HCT116 (cell line): ENCODE measurements around the gene UBE3B. TPM values are rescaled to one million over a fixed set of nuclear protein-coding genes. Genes with fewer than 3 reads are reported as not detected.

ENCODE experiments used
- ATAC-seq: fragments of 200-7000 bp; cut with Tn5 transposase; 2 replicates; pipeline ENCODE4 v1.9.1; 2020; ENCODE audit warnings: mild to moderate bottlenecking, moderate library complexity
- BruUV-seq: library from RNA; stranded (reverse); fragments of 400-500 nt; replicated peaks from 2 replicates; lab custom pipeline; 2021; lab: Mats Ljungman, UMichigan
- CTCF ChIA-PET: fragments of 300-600 bp; sonication (Branson Sonifier 250); formaldehyde crosslinking; loops from one replicate; lab custom pipeline; 2021; ENCODE audit warnings: antibody characterized with exemption; lab: Charles Lee
- POLR2A ChIA-PET: fragments of 300-600, 350-600 bp; sonication (Branson Sonifier 250); formaldehyde crosslinking; loops from one replicate; lab custom pipeline; 2021; ENCODE audit warnings: antibody characterized with exemption; lab: Charles Lee
- RAD21 ChIA-PET, 2 experiments: fragments of 300-600 bp; sonication (Branson Sonifier 250); formaldehyde crosslinking; loops; one replicate each; lab custom pipeline; 2023; ENCODE audit warnings: low total read pairs in 2 of 2; ENCODE audit not compliant: uncharacterized antibody in 2 of 2, unreplicated experiment in 2 of 2, low non-redundant PET in 1 of 2; lab: Charles Lee
- DNase-seq: peaks from one replicate; pipeline ENCODE4 v3.0.0-alpha.2; 2010; ENCODE audit warnings: low read depth, low spot score
- H2AFZ ChIP-seq: fragments of 200-600 bp; shearing (Covaris generic), sonication (generic); 2 replicates; pipeline ENCODE4 v1.6.1; 2017; ENCODE audit warnings: low read depth, mixed run types, mixed read lengths, antibody characterized with exemption, low read length; ENCODE audit not compliant: poor library complexity, severe bottlenecking
- H3K27ac ChIP-seq: 2 replicates; pipeline ENCODE4 v1.5.1; 2012; ENCODE audit warnings: low read depth, low read length
- H3K27me3 ChIP-seq: fragments of 200-600 bp; sonication (generic); 2 replicates; pipeline ENCODE4 v1.6.1; 2016; ENCODE audit warnings: mixed run types, low read length, mixed read lengths; ENCODE audit not compliant: insufficient read depth
- H3K36me3 ChIP-seq, 2 experiments: fragments of 200-500 bp in 1 of 2; fragments of 200-600 bp in 1 of 2; sonication (Bioruptor generic) in 1 of 2; sonication (generic) in 1 of 2; 2 replicates each; pipeline versions ENCODE4 v1.5.1 to v1.6.1; 2014 to 2016; ENCODE audit warnings: low read length in 2 of 2, inconsistent platforms in 1 of 2, mixed read lengths in 1 of 2, mixed run types in 1 of 2; ENCODE audit not compliant: insufficient read depth in 2 of 2, control insufficient read depth in 1 of 2
- H3K4me1 ChIP-seq, 2 experiments: fragments of 200-600 bp in 1 of 2; sonication (generic) in 1 of 2; 2 replicates each; pipeline versions ENCODE4 v1.5.1 to v1.6.1; 2012 to 2017; ENCODE audit warnings: low read length in 2 of 2, inconsistent platforms in 1 of 2, mild to moderate bottlenecking in 1 of 2, mixed read lengths in 1 of 2, mixed run types in 1 of 2, moderate library complexity in 1 of 2; ENCODE audit not compliant: insufficient read depth in 2 of 2, control insufficient read depth in 1 of 2
- H3K4me2 ChIP-seq: fragments of 200-600 bp; sonication (generic); 2 replicates; pipeline ENCODE4 v1.6.1; 2017; ENCODE audit warnings: mixed run types, low read length, mixed read lengths
- H3K4me3 ChIP-seq, 2 experiments: fragments of 200-600 bp in 1 of 2; sonication (generic) in 1 of 2; replicated peaks in 1 of 2; 2 replicates each; pipeline ENCODE4 v1.5.1; 2011 to 2016; ENCODE audit warnings: low read length in 2 of 2, control low read depth in 1 of 2, low read depth in 1 of 2, mild to moderate bottlenecking in 1 of 2, mixed read lengths in 1 of 2, mixed run types in 1 of 2
- H3K79me2 ChIP-seq: fragments of 200-600 bp; sonication (generic); 2 replicates; pipeline ENCODE4 v1.6.1; 2017; ENCODE audit warnings: mild to moderate bottlenecking, mixed run types, low read length, moderate library complexity, mixed read lengths; ENCODE audit not compliant: insufficient read depth
- H3K9ac ChIP-seq: fragments of 200-600 bp; sonication (generic); 2 replicates; pipeline ENCODE4 v1.6.1; 2016; ENCODE audit warnings: low read length, mixed read lengths
- H3K9me2 ChIP-seq: fragments of 200-600 bp; sonication (generic), shearing (Covaris generic); 2 replicates; pipeline ENCODE4 v1.6.1; 2017; ENCODE audit warnings: mixed run types, mild to moderate bottlenecking, moderate library complexity; ENCODE audit not compliant: insufficient read depth
- H3K9me3 ChIP-seq, 2 experiments: fragments of 200-500 bp in 1 of 2; fragments of 200-600 bp in 1 of 2; sonication (Bioruptor generic) in 1 of 2; sonication (generic) in 1 of 2; 2 replicates each; pipeline ENCODE4 v1.6.1; 2014 to 2017; ENCODE audit warnings: low read length in 2 of 2, mixed read lengths in 2 of 2, inconsistent platforms in 1 of 2, low read depth in 1 of 2, mild to moderate bottlenecking in 1 of 2, mixed run types in 1 of 2, moderate library complexity in 1 of 2; ENCODE audit not compliant: control insufficient read depth in 1 of 2, insufficient read depth in 1 of 2
- H4K20me1 ChIP-seq: fragments of 200-600 bp; sonication (generic), shearing (Covaris generic); 2 replicates; pipeline ENCODE4 v1.6.1; 2017; ENCODE audit warnings: mixed run types, mild to moderate bottlenecking, moderate library complexity; ENCODE audit not compliant: insufficient read depth
- CBX3 ChIP-seq: IDR thresholded peaks from 2 replicates; pipeline ENCODE4 v1.6.1; 2012; ENCODE audit warnings: low read depth
- EZH2 ChIP-seq: fragments of 200-600 bp; sonication (generic); IDR thresholded peaks from 2 replicates; pipeline ENCODE4 v1.6.1; 2017; ENCODE audit warnings: antibody characterized with exemption, mixed run types
- EZH2phosphoT487 ChIP-seq: fragments of 200-600 bp; IDR thresholded peaks from 2 replicates; pipeline ENCODE4 v1.6.1; 2018; ENCODE audit warnings: antibody characterized with exemption, borderline replicate concordance
- FOSL1 ChIP-seq: IDR thresholded peaks from 2 replicates; pipeline ENCODE4 v1.6.1; 2012; ENCODE audit warnings: low read depth
- JUND ChIP-seq: IDR thresholded peaks from 2 replicates; pipeline ENCODE4 v1.6.1; 2012
- POLR2A ChIP-seq: IDR thresholded peaks from 2 replicates; pipeline ENCODE4 v1.7.0; 2011; ENCODE audit warnings: borderline replicate concordance; ENCODE audit not compliant: insufficient read depth, insufficient read length; ENCODE audit errors: extremely low read depth
- SP1 ChIP-seq: IDR thresholded peaks from 2 replicates; pipeline ENCODE4 v1.6.1; 2012; ENCODE audit warnings: low read depth
- SRF ChIP-seq: IDR thresholded peaks from 2 replicates; pipeline ENCODE4 v1.6.1; 2012; ENCODE audit warnings: low read depth
- ZNF274 ChIP-seq: fragments of 200-500 bp; sonication (Bioruptor generic); IDR thresholded peaks from 2 replicates; pipeline ENCODE4 v1.6.1; 2014; ENCODE audit warnings: mild to moderate bottlenecking, low read depth, low read length, inconsistent platforms
- intact Hi-C: fragments of 100-400 bp; cut with micrococcal nuclease; formaldehyde crosslinking; loops from 2 replicates; pipeline ENCODE4 v1.10.0; 2022
- total RNA-seq: library from RNA; stranded (reverse); gene quantifications from one replicate; pipeline ENCODE4 v1.2.1, GENCODE V29; 2021; ENCODE audit not compliant: unreplicated experiment
- TF ChIP-seq, protein P1 (sequence below): IDR thresholded peaks from 2 replicates; pipeline ENCODE4 v1.6.1; 2011; ENCODE audit warnings: mild to moderate bottlenecking, low read length, moderate library complexity; ENCODE audit not compliant: insufficient replicate concordance; ENCODE audit errors: extremely low read depth
- TF ChIP-seq, protein P2 (sequence below): IDR thresholded peaks from 2 replicates; pipeline ENCODE4 v1.6.1; 2012; ENCODE audit warnings: low read depth

UBE3B gene
- total RNA-seq, 1 experiment from 2014 or later = 28.9 TPM

DNA sequence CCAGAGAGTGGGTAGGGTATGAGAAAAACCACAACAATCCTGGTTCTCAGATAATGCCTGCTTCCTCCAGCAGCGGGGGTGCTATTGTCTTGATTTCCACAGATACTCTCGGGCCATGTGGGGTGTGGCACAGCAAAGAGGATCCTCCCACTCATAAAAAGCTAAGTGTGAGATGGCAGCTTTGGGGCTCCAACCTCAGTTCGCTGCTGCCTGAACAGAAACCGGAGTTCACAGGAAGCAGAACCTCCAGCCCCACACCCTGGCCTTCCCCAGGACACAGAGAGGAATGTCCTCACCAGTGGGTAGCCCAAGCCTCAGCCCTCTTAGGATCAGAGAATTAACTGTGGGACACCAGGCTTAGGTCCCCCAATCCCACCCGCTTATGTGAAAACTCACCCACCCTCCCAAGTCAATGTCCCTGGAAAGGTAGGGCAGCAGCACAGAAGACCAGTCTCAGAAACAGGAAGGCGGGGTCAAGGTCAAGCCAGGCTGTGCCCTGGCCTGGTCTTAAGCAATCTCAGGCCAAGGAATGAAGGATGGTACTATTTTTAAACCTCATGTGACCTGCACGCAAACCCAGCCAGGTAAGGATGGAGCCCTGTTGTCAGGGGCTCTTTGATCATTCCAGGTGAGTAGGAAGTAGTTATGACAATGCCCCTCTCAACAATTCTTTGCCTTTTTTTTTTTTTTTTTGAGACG lies 9.3 kb upstream of the UBE3B start:
- ChIA-PET POLR2A (no interaction called here), CTCF (no interaction called here), RAD21 (no interaction called here)
- Histone ChIP-seq H3K79me2 (peaks cover 69% of the 10 kb centered on the region), H4K20me1 (0 out of 2 replicates have a peak, but pooled peaks cover 4% of the 10 kb centered on the region), H3K4me1 (peaks cover 16 to 23% of the 10 kb centered on the region in 2 experiments), H3K9me3 (no peaks in the 10 kb centered on the region), H3K27ac (no peak overlapping the region), H3K4me3 (no peak overlapping the region), H2AFZ (no peak overlapping the region), H3K9ac (no peak overlapping the region), H3K27me3 (no peaks in the 10 kb centered on the region), H3K4me2 (no peak overlapping the region), H3K9me2 (no peaks in the 10 kb centered on the region), H3K36me3 (peaks cover 5 to 19% of the 10 kb centered on the region in 2 experiments; a peak in 3 of 4 replicates)
- DNase-seq = no peak
- TF ChIP-seq, protein P1, sequence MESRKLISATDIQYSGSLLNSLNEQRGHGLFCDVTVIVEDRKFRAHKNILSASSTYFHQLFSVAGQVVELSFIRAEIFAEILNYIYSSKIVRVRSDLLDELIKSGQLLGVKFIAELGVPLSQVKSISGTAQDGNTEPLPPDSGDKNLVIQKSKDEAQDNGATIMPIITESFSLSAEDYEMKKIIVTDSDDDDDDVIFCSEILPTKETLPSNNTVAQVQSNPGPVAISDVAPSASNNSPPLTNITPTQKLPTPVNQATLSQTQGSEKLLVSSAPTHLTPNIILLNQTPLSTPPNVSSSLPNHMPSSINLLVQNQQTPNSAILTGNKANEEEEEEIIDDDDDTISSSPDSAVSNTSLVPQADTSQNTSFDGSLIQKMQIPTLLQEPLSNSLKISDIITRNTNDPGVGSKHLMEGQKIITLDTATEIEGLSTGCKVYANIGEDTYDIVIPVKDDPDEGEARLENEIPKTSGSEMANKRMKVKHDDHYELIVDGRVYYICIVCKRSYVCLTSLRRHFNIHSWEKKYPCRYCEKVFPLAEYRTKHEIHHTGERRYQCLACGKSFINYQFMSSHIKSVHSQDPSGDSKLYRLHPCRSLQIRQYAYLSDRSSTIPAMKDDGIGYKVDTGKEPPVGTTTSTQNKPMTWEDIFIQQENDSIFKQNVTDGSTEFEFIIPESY = no peak
- TF ChIP-seq, protein P2, sequence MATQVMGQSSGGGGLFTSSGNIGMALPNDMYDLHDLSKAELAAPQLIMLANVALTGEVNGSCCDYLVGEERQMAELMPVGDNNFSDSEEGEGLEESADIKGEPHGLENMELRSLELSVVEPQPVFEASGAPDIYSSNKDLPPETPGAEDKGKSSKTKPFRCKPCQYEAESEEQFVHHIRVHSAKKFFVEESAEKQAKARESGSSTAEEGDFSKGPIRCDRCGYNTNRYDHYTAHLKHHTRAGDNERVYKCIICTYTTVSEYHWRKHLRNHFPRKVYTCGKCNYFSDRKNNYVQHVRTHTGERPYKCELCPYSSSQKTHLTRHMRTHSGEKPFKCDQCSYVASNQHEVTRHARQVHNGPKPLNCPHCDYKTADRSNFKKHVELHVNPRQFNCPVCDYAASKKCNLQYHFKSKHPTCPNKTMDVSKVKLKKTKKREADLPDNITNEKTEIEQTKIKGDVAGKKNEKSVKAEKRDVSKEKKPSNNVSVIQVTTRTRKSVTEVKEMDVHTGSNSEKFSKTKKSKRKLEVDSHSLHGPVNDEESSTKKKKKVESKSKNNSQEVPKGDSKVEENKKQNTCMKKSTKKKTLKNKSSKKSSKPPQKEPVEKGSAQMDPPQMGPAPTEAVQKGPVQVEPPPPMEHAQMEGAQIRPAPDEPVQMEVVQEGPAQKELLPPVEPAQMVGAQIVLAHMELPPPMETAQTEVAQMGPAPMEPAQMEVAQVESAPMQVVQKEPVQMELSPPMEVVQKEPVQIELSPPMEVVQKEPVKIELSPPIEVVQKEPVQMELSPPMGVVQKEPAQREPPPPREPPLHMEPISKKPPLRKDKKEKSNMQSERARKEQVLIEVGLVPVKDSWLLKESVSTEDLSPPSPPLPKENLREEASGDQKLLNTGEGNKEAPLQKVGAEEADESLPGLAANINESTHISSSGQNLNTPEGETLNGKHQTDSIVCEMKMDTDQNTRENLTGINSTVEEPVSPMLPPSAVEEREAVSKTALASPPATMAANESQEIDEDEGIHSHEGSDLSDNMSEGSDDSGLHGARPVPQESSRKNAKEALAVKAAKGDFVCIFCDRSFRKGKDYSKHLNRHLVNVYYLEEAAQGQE = no peak
- TF ChIP-seq FOSL1 = no peak
- no peak for TF ChIP-seq CBX3
- no peak for TF ChIP-seq JUND
- TF ChIP-seq ZNF274 = no peak
- no peak for TF ChIP-seq EZH2phosphoT487
- TF ChIP-seq POLR2A = no peak
- no peak for TF ChIP-seq SRF
- TF ChIP-seq EZH2 = no peak
- no peak for TF ChIP-seq SP1
- intact Hi-C loops = no loop called here
- no TSS peak for BruUV-seq
- no peak for ATAC-seq
